PC-9 (cell line): ENCODE measurements around the gene NPC2. TPM values are rescaled to one million over a fixed set of nuclear protein-coding genes. Genes with fewer than 3 reads are reported as not detected.

ENCODE experiments used
- BruUV-seq: library from RNA; stranded (reverse); fragments of 400-500 nt; replicated peaks from 2 replicates; lab custom pipeline; 2021; lab: Mats Ljungman, UMichigan
- CTCF ChIA-PET: fragments of 300-600 bp; sonication (Branson Sonifier 250); formaldehyde crosslinking; loops from one replicate; lab custom pipeline; 2022; ENCODE audit warnings: antibody characterized with exemption; lab: Charles Lee
- POLR2A ChIA-PET: fragments of 300-600 bp; sonication (Branson Sonifier 250); formaldehyde crosslinking; loops from one replicate; lab custom pipeline; 2022; ENCODE audit warnings: antibody characterized with exemption; ENCODE audit not compliant: unreplicated experiment; lab: Charles Lee
- DNase-seq, 2 experiments: peaks; one replicate each; pipeline versions ENCODE4 v3.0.0 to v3.0.0-alpha.2; 2015 to 2022; ENCODE audit warnings: mixed read lengths in 1 of 2
- H2AFZ ChIP-seq: fragments of 200-600 bp; sonication (generic); 2 replicates; pipeline ENCODE4 v1.8.1; 2017; ENCODE audit warnings: antibody characterized with exemption
- H3F3A ChIP-seq: fragments of 200-600 bp; sonication (generic); 2 replicates; pipeline ENCODE4 v1.8.1; 2017; ENCODE audit warnings: antibody characterized with exemption, mild to moderate bottlenecking, low read depth; ENCODE audit not compliant: insufficient read depth
- H3K27ac ChIP-seq: fragments of 200-600 bp; sonication (generic); 2 replicates; pipeline ENCODE4 v1.6.1; 2016; ENCODE audit warnings: mixed run types
- H3K27me3 ChIP-seq: fragments of 200-600 bp; sonication (generic); 2 replicates; pipeline ENCODE4 v1.6.1; 2016; ENCODE audit warnings: low read depth, mixed run types; ENCODE audit not compliant: insufficient read depth
- H3K36me3 ChIP-seq: fragments of 200-600 bp; sonication (generic); 2 replicates; pipeline ENCODE4 v1.6.1; 2016; ENCODE audit warnings: low read depth, mixed run types
- H3K4me1 ChIP-seq: fragments of 200-600 bp; sonication (generic); replicated peaks from 2 replicates; pipeline ENCODE4 v1.6.1; 2016; ENCODE audit warnings: mixed run types; ENCODE audit not compliant: insufficient read depth
- H3K4me2 ChIP-seq: fragments of 200-600 bp; sonication (generic); 2 replicates; pipeline ENCODE4 v1.6.1; 2017; ENCODE audit warnings: mixed run types
- H3K4me3 ChIP-seq: fragments of 200-600 bp; sonication (generic); 2 replicates; pipeline ENCODE4 v1.6.1; 2016; ENCODE audit warnings: mixed run types
- H3K79me2 ChIP-seq: fragments of 200-600 bp; sonication (generic); 2 replicates; pipeline ENCODE4 v1.6.1; 2017; ENCODE audit warnings: low read depth, mixed run types
- H3K9me2 ChIP-seq: fragments of 200-600 bp; sonication (generic); 2 replicates; pipeline ENCODE4 v1.8.1; 2017; ENCODE audit warnings: mild to moderate bottlenecking; ENCODE audit not compliant: insufficient read depth
- H3K9me3 ChIP-seq: fragments of 200-600 bp; sonication (generic); 2 replicates; pipeline ENCODE4 v1.8.1; 2016; ENCODE audit warnings: low read depth; ENCODE audit not compliant: insufficient read depth
- H4K20me1 ChIP-seq: fragments of 200-600 bp; sonication (generic); 2 replicates; pipeline ENCODE4 v1.8.1; 2017; ENCODE audit not compliant: insufficient read depth
- CTCF ChIP-seq: fragments of 200-600 bp; sonication (generic); conservative IDR thresholded peaks from 2 replicates; pipeline ENCODE4 v1.6.1; 2017; ENCODE audit warnings: mixed run types, antibody characterized with exemption, mild to moderate bottlenecking, moderate library complexity
- EZH2 ChIP-seq: fragments of 200-600 bp; sonication (generic); IDR thresholded peaks from 2 replicates; pipeline ENCODE4 v1.8.0; 2017; ENCODE audit warnings: antibody characterized with exemption, low read depth
- intact Hi-C: fragments of 100-400 bp; cut with micrococcal nuclease; formaldehyde crosslinking; loops from one replicate; pipeline ENCODE4 v1.10.0; 2022; ENCODE audit not compliant: unreplicated experiment
- total RNA-seq: library from RNA; stranded (reverse); gene quantifications from 2 replicates; pipeline ENCODE4 v1.2.3, GENCODE V29; 2021

Gene NPC2
- total RNA-seq, 1 experiment from 2014 or later = 1,010 TPM

DNA sequence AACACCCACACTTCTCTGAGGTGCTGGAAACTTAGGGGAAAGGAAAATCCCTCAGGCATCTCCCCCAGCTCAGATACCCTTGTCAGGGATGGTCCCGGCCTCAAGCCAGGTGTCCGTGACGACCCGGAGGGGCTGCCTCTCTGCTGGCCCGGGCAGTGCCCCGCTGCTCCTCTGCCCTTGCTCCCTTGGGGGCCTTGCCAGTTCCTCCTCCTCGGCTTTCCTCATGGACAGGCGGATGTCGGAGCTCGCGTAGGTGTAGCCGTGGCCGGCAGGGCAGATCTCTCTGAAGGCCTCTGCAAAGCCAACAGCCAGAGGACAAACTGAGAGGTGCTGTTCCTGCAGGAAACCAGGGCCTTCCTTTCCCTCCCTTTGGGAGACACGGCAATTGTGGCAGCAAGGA is 35.3 kb upstream of the NPC2 start:
- no peak overlapping the region for H3K4me2 ChIP-seq
- intact Hi-C loops = no loop called here
- no peaks in the 10 kb centered on the region for H3K36me3 ChIP-seq
- H2AFZ ChIP-seq = no peak overlapping the region
- ChIA-PET CTCF (no interaction called here), POLR2A (interaction anchor here (0.5 kb wide), 1 partner anchor 39 kb away, joined by 3 read pairs; no protein-coding TSS in a partner anchor)
- no peaks in the 10 kb centered on the region for H3K27me3 ChIP-seq
- H3K4me3 ChIP-seq = no peak overlapping the region
- no TSS peak for BruUV-seq
- no peaks in the 10 kb centered on the region for H3K79me2 ChIP-seq
- DNase-seq = no peak
- no peaks in the 10 kb centered on the region for H4K20me1 ChIP-seq
- H3K9me2 ChIP-seq = no peaks in the 10 kb centered on the region
- no peaks in the 10 kb centered on the region for H3F3A ChIP-seq
- H3K9me3 ChIP-seq = no peaks in the 10 kb centered on the region
- no peak for TF ChIP-seq EZH2
- TF ChIP-seq CTCF = no peak
- no peak overlapping the region for H3K27ac ChIP-seq
- H3K4me1 ChIP-seq = no peaks in the 10 kb centered on the region

- Histone ChIP-seq H4K20me1 (no peaks in the 10 kb centered on the region), H3K9me2 (no peaks in the 10 kb centered on the region), H3K27ac (no peak overlapping the region), H3K9me3 (no peaks in the 10 kb centered on the region), H3K4me2 (no peak overlapping the region), H2AFZ (no peak overlapping the region), H3K36me3 (no peaks in the 10 kb centered on the region), H3K79me2 (no peaks in the 10 kb centered on the region), H3K4me1 (no peaks in the 10 kb centered on the region), H3K27me3 (no peaks in the 10 kb centered on the region), H3K4me3 (no peak overlapping the region), H3F3A (no peaks in the 10 kb centered on the region)
- POLR2A ChIA-PET = no interaction called here
- intact Hi-C loops = no loop called here
- no TSS peak for BruUV-seq
- no peak for TF ChIP-seq CTCF
- TF ChIP-seq EZH2 = no peak
- no peak for DNase-seq
- CTCF ChIA-PET = interaction anchor here (1.0 kb wide), 1 partner anchor 10 kb away, joined by 3 read pairs; no protein-coding TSS in a partner anchor
Measured at GRCh38 chr14:74527736-74528280, 34.7 kb upstream of the NPC2 start.

GRCh38 chr14:74526854-74527585 is 33.9 kb upstream of the NPC2 start:
- H3K9me2 ChIP-seq = no peaks in the 10 kb centered on the region
- H3K36me3 ChIP-seq = 0 out of 2 replicates have a peak, but pooled peaks cover 6% of the 10 kb centered on the region
- peak in 1 of 2 experiments; percentile 41 for DNase-seq

More at GRCh38 chr14:74526854-74527585, 33.9 kb upstream of the NPC2 start:
- TF ChIP-seq CTCF (peak; percentile 41; the same call in 1 of the 2 replicates), EZH2 (no peak)
- BruUV-seq = no TSS peak
- POLR2A ChIA-PET = interaction anchor here (0.6 kb wide), 1 partner anchor 33 kb away, joined by 24 read pairs; the partner anchor contains the start of gene ISCA2
- Histone ChIP-seq H3K27me3 (no peaks in the 10 kb centered on the region), H3K4me2 (no peak overlapping the region), H3K79me2 (no peaks in the 10 kb centered on the region), H3K27ac (no peak overlapping the region), H3F3A (no peaks in the 10 kb centered on the region), H4K20me1 (no peaks in the 10 kb centered on the region), H2AFZ (no peak overlapping the region), H3K4me1 (no peaks in the 10 kb centered on the region), H3K4me3 (no peak overlapping the region), H3K9me3 (no peaks in the 10 kb centered on the region)
- intact Hi-C loops = no loop called here
- CTCF ChIA-PET = interaction anchor here (1.0 kb wide), 1 partner anchor 11 kb away, joined by 3 read pairs; no protein-coding TSS in a partner anchor
